GM21367 (cell line): Measurements from ENCODE around the gene MIS18A.

Experiments used
- ATAC-seq: cut with Tn5 transposase; IDR thresholded peaks from one replicate; pipeline ENCODE4 v1.9.1; 2021; ENCODE audit not compliant: unreplicated experiment

The MIS18A gene

DNA sequence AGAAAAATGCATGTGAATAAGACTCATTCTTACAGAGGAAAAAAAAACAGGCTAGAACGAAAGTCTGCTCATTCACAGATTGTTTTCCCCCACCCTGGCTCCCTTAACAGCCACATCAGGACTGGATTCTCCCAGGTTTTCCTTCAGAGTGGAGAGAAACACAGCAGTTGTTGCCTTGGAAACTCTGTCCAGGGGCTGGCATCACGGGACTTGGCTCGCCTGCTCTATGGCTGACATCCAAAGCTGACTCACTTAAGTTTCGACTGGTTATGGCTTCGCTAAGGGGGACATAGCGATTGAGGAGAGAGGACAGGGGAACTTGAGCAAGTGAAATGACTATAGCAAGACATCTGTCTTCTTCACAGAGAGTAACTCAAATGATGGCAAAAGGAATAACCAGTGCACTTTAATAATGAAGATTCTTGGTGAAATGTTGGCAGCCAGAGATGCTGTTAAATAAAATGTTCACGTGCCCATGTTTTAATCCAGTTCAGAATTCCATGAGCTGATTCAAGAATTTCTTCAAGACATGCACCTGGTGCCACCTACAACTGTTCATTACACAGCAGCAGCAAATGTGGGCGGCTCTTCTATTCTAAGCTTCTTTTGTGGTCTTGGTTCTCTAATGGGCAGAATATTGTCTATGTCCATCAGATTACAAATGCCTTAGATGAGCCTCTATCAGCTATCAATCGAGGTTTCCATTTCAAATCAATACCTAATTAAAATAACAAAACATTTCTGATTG, 21.8 kb downstream of the MIS18A start:
- no peak for ATAC-seq

DNA sequence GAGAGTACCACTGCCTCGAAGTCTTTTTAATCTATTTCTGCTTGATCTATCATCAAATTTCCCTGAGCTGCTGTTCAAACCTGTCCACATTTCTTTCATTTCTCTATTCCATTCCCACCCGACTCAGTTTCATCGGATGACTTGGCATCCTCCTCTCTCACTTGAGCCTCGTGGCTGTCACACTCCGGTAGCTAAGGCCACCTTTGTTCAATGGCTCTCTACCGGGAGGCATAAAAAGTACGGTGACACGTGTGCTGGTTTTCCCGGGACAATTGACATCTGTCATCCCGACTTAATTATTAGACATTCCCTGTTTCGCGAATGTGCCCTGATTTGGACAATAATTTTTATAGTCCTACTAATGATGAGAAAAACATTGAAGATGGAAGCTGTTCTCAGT, 22.6 kb downstream of the MIS18A start:
- no peak for ATAC-seq

DNA sequence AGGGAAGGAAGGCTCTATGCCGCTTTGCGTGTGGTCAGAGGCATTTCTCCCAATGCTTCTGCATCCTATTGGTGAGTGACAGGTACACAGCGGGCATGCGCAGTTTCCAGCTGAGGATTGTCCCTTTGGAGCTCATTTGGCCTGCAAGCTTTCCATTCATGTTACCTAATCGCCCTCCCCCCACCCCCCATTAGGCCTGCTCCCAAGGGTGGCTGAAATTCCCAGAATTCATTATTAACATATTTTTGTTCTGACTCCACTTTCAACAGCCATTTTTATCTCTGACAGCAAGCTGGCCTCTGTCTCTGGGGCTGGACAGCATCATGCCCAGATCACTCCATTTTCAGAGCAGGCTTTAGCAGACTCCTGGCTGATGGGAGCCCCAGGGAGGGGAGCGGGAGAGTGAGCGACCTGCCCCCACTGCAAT, 25.6 kb downstream of the MIS18A start:
- ATAC-seq = no peak

- ATAC-seq = no peak
Observed at GRCh38 chr21:32252136-32252535, 26.7 kb downstream of the MIS18A start.

DNA sequence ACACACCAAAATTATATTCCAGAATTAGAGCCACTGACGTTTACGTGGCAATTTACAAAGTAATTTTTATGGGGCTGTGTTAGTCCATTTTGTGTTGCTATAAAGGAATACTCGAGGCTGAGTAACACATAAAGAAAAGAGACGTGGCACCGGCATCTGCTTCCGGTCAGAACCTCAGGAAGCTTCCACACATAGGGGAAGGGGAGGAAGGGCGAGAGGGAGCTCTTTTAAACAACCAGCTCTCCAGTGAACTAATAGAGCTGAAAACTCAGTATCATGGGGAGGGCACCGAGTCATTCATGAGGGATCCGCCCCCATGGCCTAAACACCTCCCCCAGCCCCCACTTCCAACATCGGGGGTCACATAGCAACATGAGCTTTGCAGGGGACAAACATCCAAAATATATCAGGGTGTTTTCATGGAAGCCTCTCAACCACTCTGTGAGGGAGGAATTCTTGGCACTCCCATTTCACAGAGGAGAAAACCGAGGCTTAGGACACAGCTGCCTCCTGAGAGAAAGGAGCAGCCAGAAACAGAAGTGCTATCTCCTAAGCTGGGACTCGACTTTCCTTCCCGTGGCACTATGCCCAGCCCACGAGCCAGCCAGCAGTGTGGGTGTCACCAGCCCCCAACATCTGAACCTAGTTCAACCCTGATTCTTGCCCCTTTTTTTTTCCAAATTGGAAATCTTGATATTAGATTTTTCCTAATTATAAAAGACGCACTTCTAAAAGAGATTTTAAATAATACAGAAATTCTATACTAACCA, 29.2 kb downstream of the MIS18A start:
- no peak for ATAC-seq

- ATAC-seq = no peak
Observed at GRCh38 chr21:32248571-32249461, 30.0 kb downstream of the MIS18A start.

DNA sequence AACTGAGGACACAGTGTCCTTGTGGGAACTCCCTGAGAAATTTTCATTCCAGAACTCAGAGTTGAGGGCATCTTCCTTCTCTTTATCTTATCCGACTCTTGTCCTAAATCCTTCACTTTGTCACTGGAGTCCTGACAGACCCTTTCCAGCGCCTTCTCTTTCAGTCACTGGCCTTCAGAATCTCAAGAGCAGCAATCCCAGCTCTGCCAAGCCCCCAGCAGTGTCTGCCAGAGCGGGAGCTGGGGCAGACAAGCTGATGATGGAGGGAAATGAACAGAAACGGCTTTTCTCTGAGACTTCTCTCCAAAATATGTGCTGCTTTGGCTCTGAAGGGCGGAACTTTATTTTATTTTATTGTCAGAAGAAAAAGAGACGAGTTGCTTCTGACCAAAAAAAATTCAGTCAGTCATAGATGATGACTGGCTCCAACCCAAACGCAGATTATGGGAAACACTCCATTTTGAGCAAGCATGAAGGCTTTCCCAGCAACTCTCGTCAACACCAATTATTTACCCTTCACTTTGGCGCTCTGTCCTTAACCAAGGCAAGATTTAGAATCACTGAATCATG, 32.2 kb downstream of the MIS18A start:
- no peak for ATAC-seq

GRCh38 chr21:32245971-32246370, 32.9 kb downstream of the MIS18A start:
- no peak for ATAC-seq

GRCh38 chr21:32240851-32241687, 37.8 kb downstream of the MIS18A start:
- no peak for ATAC-seq

GRCh38 chr21:32239551-32239950, 39.3 kb downstream of the MIS18A start:
- no peak for ATAC-seq

DNA sequence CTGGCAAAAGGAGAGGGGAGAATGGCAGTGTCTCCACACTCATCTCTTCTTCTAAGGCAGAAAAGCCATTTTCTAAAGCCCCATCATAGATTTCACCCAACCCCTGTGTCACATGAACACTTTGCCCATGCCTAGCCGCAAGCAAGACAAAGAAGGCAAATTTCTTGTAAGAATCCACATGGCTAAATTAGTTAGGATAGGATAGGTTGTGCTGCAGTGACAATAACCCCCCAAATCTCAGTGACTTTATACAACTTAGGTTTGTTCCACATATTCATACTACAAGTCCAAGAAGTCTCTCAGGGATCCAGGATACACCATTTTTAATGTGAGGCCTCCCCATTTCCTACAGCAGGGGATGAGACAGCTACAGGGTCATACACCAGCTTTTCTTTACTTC, 40.8 kb downstream of the MIS18A start:
- ATAC-seq = no peak

DNA sequence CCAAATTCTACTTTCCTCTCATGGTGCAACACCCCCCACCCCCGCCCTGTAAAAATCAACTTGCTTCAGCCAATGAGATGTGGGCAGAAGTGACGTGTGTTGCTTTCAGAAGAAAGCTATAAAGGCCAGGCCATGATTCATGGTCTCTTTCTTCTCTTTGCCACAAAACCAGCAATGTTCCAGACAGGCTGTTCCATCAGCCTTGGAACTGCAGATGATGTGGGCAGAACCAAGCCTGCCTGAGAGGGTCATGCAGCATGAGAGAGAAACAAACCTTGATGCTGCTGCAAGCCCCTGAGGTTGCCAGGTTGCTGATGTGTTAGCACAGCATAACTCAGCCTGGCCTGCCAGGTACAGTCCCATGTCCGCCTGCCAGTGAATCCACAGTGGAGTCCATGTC, 41.8 kb downstream of the MIS18A start:
- ATAC-seq = no peak

- no peak for ATAC-seq
Observed at GRCh38 chr21:32233722-32234301, 45.0 kb downstream of the MIS18A start.

GRCh38 chr21:32233055-32233546, 45.7 kb downstream of the MIS18A start:
- no peak for ATAC-seq

- ATAC-seq = no peak
Observed at GRCh38 chr21:32226444-32226843, 52.4 kb downstream of the MIS18A start.
